B cell (primary cell): ENCODE data around the gene CHMP1A. TPM values are rescaled to one million over a fixed set of nuclear protein-coding genes. Genes with fewer than 3 reads are reported as not detected.

Experiments
- ATAC-seq: fragments of 200-7000 bp; cut with Tn5 transposase; one replicate; pipeline ENCODE4 v1.10.0; 2021; ENCODE audit warnings: low read depth, mild to moderate bottlenecking, moderate number of reproducible peaks, moderate library complexity
- CTCF ChIA-PET: fragments of 350-600 bp; sonication (Branson Sonifier 250); formaldehyde crosslinking; loops from one replicate; lab custom pipeline; 2021; ENCODE audit warnings: antibody characterized with exemption, inconsistent platforms; lab: Charles Lee
- POLR2A ChIA-PET: fragments of 350-600 bp; sonication (Branson Sonifier 250); formaldehyde crosslinking; loops from one replicate; lab custom pipeline; 2021; ENCODE audit warnings: antibody characterized with exemption; lab: Charles Lee
- DNase-seq: peaks from one replicate; pipeline ENCODE4 v3.0.0; 2013
- H2AFZ ChIP-seq: 2 replicates; pipeline ENCODE4 v1.6.1; 2012; ENCODE audit warnings: mild to moderate bottlenecking, low read depth, low read length; ENCODE audit not compliant: insufficient read depth, poor library complexity, severe bottlenecking
- H3K27ac ChIP-seq, 2 donors: 1 replicate in 1 of 2; 2 replicates in 1 of 2; pipeline ENCODE4 v1.5.1; 2012 to 2013; ENCODE audit warnings: low read length in 2 of 2, mild to moderate bottlenecking in 2 of 2, moderate library complexity in 1 of 2
- H3K27me3 ChIP-seq, 4 experiments: fragments of 200-600 bp in 1 of 4; sonication (generic) in 1 of 4; replicated peaks in 1 of 4; 1 replicate in 2 of 4; 2 replicates in 2 of 4; pipeline versions ENCODE4 v1.6.1 to v1.7.0; 2013 to 2016; ENCODE audit warnings: low read length in 3 of 4, mild to moderate bottlenecking in 2 of 4, mixed read lengths in 1 of 4, moderate library complexity in 1 of 4; ENCODE audit not compliant: insufficient read depth in 4 of 4, control insufficient read depth in 3 of 4; ENCODE audit errors: control extremely low read depth in 1 of 4
- H3K36me3 ChIP-seq, 2 experiments: replicated peaks in 1 of 2; 1 replicate in 1 of 2; 2 replicates in 1 of 2; pipeline versions ENCODE4 v1.6.1 to v1.7.1; 2013; ENCODE audit warnings: low read length in 1 of 2; ENCODE audit not compliant: insufficient read depth in 2 of 2, control insufficient read depth in 1 of 2; ENCODE audit errors: control extremely low read depth in 1 of 2, extremely low read depth in 1 of 2
- H3K4me1 ChIP-seq, 2 donors: fragments of 200-600 bp in 1 of 2; sonication (generic) in 1 of 2; 1 replicate in 1 of 2; 2 replicates in 1 of 2; pipeline versions ENCODE4 v1.5.1 to v1.6.1; 2013 to 2017; ENCODE audit warnings: low read length in 2 of 2; ENCODE audit not compliant: control insufficient read depth in 2 of 2, insufficient read depth in 2 of 2
- H3K4me2 ChIP-seq: replicated peaks from 2 replicates; pipeline ENCODE3; 2012; ENCODE audit warnings: mild to moderate bottlenecking, low read depth, low read length; ENCODE audit not compliant: poor library complexity, severe bottlenecking
- H3K4me3 ChIP-seq, 5 experiments: fragments of 200-600 bp in 1 of 5; sonication (generic) in 1 of 5; 1 replicate in 3 of 5; 2 replicates in 2 of 5; pipeline versions ENCODE4 v1.5.1 to v1.7.0; 2011 to 2016; ENCODE audit warnings: low read length in 4 of 5, mild to moderate bottlenecking in 4 of 5, low read depth in 2 of 5, control low read depth in 1 of 5, moderate library complexity in 1 of 5; ENCODE audit not compliant: insufficient read depth in 1 of 5; ENCODE audit errors: control extremely low read depth in 1 of 5, extremely low read depth in 1 of 5
- H3K79me2 ChIP-seq: fragments of 200-600 bp; sonication (generic); one replicate; pipeline ENCODE4 v1.6.0; 2016; ENCODE audit warnings: low read length; ENCODE audit not compliant: control insufficient read depth, insufficient read depth
- H3K9ac ChIP-seq: fragments of 200-600 bp; sonication (generic); 2 replicates; pipeline ENCODE4 v1.6.1; 2017; ENCODE audit warnings: mild to moderate bottlenecking, low read length, moderate library complexity
- H3K9me3 ChIP-seq, 3 donors: one replicate each; pipeline versions ENCODE4 v1.6.1 to v1.7.1; 2013; ENCODE audit warnings: low read length in 2 of 3; ENCODE audit not compliant: control insufficient read depth in 2 of 3, insufficient read depth in 1 of 3; ENCODE audit errors: control extremely low read depth in 1 of 3
- H4K20me1 ChIP-seq: 2 replicates; pipeline ENCODE4 v1.6.0; 2012; ENCODE audit warnings: mild to moderate bottlenecking, low read length; ENCODE audit not compliant: insufficient read depth, control insufficient read depth, poor library complexity, severe bottlenecking
- H3K27ac Mint-ChIP-seq: one replicate; pipeline ENCODE4 v1.8.0; 2021; ENCODE audit warnings: mixed read lengths
- H3K27me3 Mint-ChIP-seq: one replicate; pipeline ENCODE4 v1.8.0; 2021; ENCODE audit warnings: mixed read lengths
- H3K4me1 Mint-ChIP-seq: one replicate; pipeline ENCODE4 v1.8.0; 2021; ENCODE audit warnings: mixed read lengths
- H3K4me3 Mint-ChIP-seq: one replicate; pipeline ENCODE4 v1.8.0; 2021; ENCODE audit warnings: mixed read lengths
- H3K9me3 Mint-ChIP-seq: one replicate; pipeline ENCODE4 v1.8.0; 2022; ENCODE audit warnings: mixed read lengths; ENCODE audit not compliant: insufficient read depth
- CTCF ChIP-seq: fragments of 200-600 bp; IDR thresholded peaks from one replicate; pipeline ENCODE4 v1.8.0; 2022; ENCODE audit warnings: antibody characterized with exemption, mild to moderate bottlenecking
- EZH2 ChIP-seq: IDR thresholded peaks from 2 replicates; pipeline ENCODE4 v1.6.1; 2012; ENCODE audit warnings: borderline replicate concordance, low read depth, mild to moderate bottlenecking, moderate library complexity, low read length; ENCODE audit not compliant: insufficient read depth, poor library complexity, severe bottlenecking
- WGBS: methylation state at CpG from one replicate; pipeline ENCODE4 v1.1.5; 2013; ENCODE audit warnings: missing lambda C conversion rate; ENCODE audit not compliant: insufficient coverage; 5-methylcytosine and 5-hydroxymethylcytosine counted together
- intact Hi-C: fragments of 100-400 bp; cut with micrococcal nuclease; formaldehyde crosslinking; loops from one replicate; pipeline ENCODE4 v1.10.0; 2022
- polyA plus RNA-seq: library from polyadenylated mRNA; depleted of rRNA; stranded (reverse); fragments of >200 nt; gene quantifications from 2 replicates; pipeline ENCODE4 v1.2.3, GENCODE V29; 2012
- total RNA-seq, 2 donors: library from RNA; stranded (reverse); fragments of 120-200 nt in 1 of 2; gene quantifications; 1 replicate in 1 of 2; 2 replicates in 1 of 2; pipeline versions ENCODE4 v1.2.3 to v1.2.4, GENCODE V29; 2013 to 2022

Gene CHMP1A
- total and polyA plus RNA-seq, 2 donors (not counting 1 experiment from before 2014, with no cell fraction given): 80.4 to 88.1 TPM

GRCh38 chr16:89599902-89600301, 57.6 kb downstream of the CHMP1A start:
- TF ChIP-seq CTCF (no peak), EZH2 (no peak)
- H3K4me1 Mint-ChIP-seq: peaks cover 7% of the 10 kb centered on the region
- no peak overlapping the region for H3K27ac Mint-ChIP-seq
- Histone ChIP-seq H3K79me2 (no peaks in the 10 kb centered on the region), H3K4me1 (peaks cover 7 to 10% of the 10 kb centered on the region in 2 donors), H3K4me3 (no peak overlapping the region), H3K27ac (no peak overlapping the region), H3K4me2 (no peak overlapping the region), H3K9me3 (no peaks in the 10 kb centered on the region), H4K20me1 (no peaks in the 10 kb centered on the region), H3K36me3 (no peaks in the 10 kb centered on the region), H2AFZ (no peak overlapping the region), H3K9ac (no peak overlapping the region), H3K27me3 (peaks cover 0 to 14% (median 0%) of the 10 kb centered on the region in 4 experiments)
- 86% methylated on average over 10 of the region's 10 CpGs for WGBS
- no peak overlapping the region for H3K4me3 Mint-ChIP-seq
- ChIA-PET POLR2A (no interaction called here), CTCF (interaction anchor here (0.7 kb wide), 1 partner anchor 260 kb away, joined by 3 read pairs; no protein-coding TSS in a partner anchor)
- no peaks in the 10 kb centered on the region for H3K9me3 Mint-ChIP-seq
- no peak for ATAC-seq
- intact Hi-C loops: no loop called here
- H3K27me3 Mint-ChIP-seq: peaks cover 4% of the 10 kb centered on the region
- no peak for DNase-seq

GRCh38 chr16:89599451-89599858, 58.1 kb downstream of the CHMP1A start:
- H3K9me3 ChIP-seq: no peaks in the 10 kb centered on the region
- H3K27me3 Mint-ChIP-seq: peaks cover 4% of the 10 kb centered on the region
- no peak overlapping the region for H2AFZ ChIP-seq
- 37% methylated on average over 8 of the region's 8 CpGs for WGBS
- TF ChIP-seq EZH2: no peak
- peak; percentile 14 for TF ChIP-seq CTCF
- DNase-seq: no peak
- no peaks in the 10 kb centered on the region for H4K20me1 ChIP-seq
- H3K27ac Mint-ChIP-seq: no peak overlapping the region
- ChIA-PET CTCF (interaction anchor here (0.7 kb wide), 1 partner anchor 261 kb away, joined by 3 read pairs; no protein-coding TSS in a partner anchor), POLR2A (no interaction called here)
- H3K9ac ChIP-seq: no peak overlapping the region
- H3K9me3 Mint-ChIP-seq: no peaks in the 10 kb centered on the region
- H3K4me3 ChIP-seq: no peak overlapping the region
- no peak for ATAC-seq
- H3K79me2 ChIP-seq: no peaks in the 10 kb centered on the region
- peaks cover 7% of the 10 kb centered on the region for H3K4me1 Mint-ChIP-seq
- H3K27ac ChIP-seq: no peak overlapping the region
- H3K4me3 Mint-ChIP-seq: no peak overlapping the region
- peaks cover 0 to 14% (median 0%) of the 10 kb centered on the region in 4 experiments for H3K27me3 ChIP-seq
- H3K4me1 ChIP-seq: peaks cover 7 to 10% of the 10 kb centered on the region in 2 donors
- intact Hi-C loops: no loop called here
- H3K4me2 ChIP-seq: no peak overlapping the region
- H3K36me3 ChIP-seq: no peaks in the 10 kb centered on the region
